Astrocyte of the cerebellum (primary cell): Measurements from ENCODE around the gene XXYLT1.

Source experiments
- DNase-seq: peaks from one replicate; pipeline ENCODE4 v3.0.0-alpha.2; 2011; ENCODE audit warnings: low read depth
- H3K4me3 ChIP-seq: 2 replicates; pipeline ENCODE4 v1.5.1; 2011; ENCODE audit warnings: mild to moderate bottlenecking, low read depth, low read length, moderate library complexity
- in situ Hi-C: cut with HindIII; loops from 2 replicates; pipeline ENCODE4 v1.10.0; 2017; ENCODE audit warnings: low sequenced_read_pairs
- TF ChIP-seq, protein P1 (sequence below): IDR thresholded peaks from 2 replicates; pipeline ENCODE4 v1.5.1; 2012; ENCODE audit warnings: low read length, low read depth, moderate library complexity, mild to moderate bottlenecking; ENCODE audit errors: missing control alignments

XXYLT1 gene

DNA sequence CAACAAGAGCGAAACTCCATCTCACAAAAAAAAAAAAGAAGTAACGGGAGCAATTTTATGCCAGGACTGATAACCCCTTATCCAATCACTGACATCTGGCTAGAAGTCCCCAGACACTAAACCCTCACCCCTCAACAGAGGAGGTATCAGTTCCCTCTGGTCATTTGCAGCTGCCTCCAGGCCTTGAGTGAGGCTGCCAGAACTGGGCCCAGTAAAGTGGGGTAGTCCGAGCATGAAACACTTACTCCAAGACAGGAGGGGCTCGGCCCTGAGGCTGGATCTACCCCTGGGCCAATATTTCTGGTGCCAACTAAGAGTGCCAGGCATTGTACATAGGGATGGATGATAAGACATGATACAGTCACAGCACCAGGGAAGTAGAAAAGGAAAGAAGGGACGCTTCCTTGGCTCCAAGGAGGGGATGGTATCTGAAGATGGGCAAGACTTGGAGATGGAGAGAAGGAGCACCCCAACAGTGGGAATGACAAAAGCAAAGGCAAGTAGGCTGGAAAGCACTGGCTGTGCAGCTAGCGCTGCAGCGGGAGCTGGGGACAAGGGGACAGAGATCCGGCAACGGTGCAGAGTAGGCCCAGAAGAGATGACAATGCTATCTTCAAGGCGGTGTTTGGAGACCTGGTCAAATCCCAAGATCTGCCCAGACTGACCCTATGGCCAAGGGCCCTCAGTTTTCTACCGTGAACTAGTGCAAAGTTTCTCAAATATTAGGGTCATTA, 2.2 kb downstream of the XXYLT1 start:
- no peak for DNase-seq
- in situ Hi-C loops = no loop called here
- no peak overlapping the region for H3K4me3 ChIP-seq

DNA sequence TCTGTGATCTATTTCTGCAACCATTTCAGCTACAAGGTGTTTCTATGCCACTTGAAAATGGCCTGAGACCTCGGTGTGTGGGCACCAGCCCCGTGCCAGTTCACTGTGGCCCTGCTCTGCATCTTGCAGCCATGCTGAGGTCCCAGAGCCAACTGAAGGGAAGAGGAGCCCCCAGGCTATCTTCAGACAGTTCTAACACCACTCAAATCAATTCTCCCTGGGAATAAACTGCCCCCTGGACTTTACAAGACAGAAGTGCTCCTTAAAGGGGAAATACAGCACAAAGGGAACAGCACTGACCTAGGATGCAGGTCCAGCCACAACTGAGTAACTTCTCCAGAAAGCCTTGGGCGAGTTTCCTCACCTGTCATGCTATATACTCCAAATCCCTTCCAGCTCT, 3.9 kb downstream of the XXYLT1 start:
- in situ Hi-C loops = no loop called here
- no peak for DNase-seq
- TF ChIP-seq, protein P1, sequence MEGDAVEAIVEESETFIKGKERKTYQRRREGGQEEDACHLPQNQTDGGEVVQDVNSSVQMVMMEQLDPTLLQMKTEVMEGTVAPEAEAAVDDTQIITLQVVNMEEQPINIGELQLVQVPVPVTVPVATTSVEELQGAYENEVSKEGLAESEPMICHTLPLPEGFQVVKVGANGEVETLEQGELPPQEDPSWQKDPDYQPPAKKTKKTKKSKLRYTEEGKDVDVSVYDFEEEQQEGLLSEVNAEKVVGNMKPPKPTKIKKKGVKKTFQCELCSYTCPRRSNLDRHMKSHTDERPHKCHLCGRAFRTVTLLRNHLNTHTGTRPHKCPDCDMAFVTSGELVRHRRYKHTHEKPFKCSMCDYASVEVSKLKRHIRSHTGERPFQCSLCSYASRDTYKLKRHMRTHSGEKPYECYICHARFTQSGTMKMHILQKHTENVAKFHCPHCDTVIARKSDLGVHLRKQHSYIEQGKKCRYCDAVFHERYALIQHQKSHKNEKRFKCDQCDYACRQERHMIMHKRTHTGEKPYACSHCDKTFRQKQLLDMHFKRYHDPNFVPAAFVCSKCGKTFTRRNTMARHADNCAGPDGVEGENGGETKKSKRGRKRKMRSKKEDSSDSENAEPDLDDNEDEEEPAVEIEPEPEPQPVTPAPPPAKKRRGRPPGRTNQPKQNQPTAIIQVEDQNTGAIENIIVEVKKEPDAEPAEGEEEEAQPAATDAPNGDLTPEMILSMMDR = no peak

More for the DNA sequence above, 2.2 kb downstream of the XXYLT1 start:
- TF ChIP-seq, protein P1 = no peak

DNA sequence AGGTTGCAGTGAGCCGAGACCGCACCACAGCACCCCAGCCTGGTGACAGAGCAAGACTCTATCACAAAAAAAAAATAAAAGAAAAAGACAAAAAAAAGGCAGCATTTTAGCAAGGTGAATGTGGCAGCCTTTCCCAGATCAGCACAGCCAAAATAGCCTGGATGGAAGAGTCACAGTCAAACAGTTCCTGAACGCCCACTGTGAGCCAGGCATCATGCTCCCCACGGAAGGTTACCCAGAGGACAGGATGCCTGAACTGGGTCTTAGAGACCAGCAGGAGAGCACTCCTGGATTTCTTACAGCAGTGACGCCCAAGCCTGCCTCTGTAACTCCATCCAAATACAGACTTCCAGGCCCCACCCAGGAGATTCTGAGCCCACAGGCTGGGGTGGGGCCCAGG, 4.5 kb downstream of the XXYLT1 start:
- no peak for DNase-seq
- TF ChIP-seq, protein P1 = no peak
- no peak overlapping the region for H3K4me3 ChIP-seq
- in situ Hi-C loops = no loop called here

More for the DNA sequence above, 3.9 kb downstream of the XXYLT1 start:
- no peak overlapping the region for H3K4me3 ChIP-seq

DNA sequence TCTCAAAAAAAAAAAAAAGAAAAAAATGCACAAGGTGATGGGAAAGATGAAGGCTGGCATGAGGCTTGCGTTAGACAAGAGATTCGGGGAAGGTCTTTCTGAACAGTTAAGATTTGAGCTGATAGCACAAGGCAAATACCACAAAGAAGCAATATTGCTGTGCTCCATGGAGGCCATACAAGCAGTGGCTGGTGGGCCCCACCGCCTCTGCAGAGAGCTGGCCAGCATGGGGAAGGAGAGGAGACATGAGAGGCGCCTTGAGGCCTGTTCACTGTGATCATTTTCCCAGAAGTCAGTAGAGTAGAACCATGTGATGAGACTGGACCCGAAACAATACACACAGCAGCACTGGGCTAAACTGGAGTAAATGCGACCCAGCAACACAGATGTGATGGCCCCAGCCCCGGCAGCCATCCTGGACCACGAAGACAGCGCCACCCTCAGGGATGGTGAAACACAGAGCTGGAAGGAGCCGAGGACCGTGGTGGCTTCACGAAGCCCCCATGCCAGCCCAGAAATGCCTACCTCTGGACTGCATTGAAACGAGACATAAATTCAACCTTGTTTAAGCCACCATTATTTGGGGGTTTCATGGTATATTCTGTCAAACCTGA, 5.5 kb downstream of the XXYLT1 start:
- in situ Hi-C loops = no loop called here
- TF ChIP-seq, protein P1 = no peak
- no peak overlapping the region for H3K4me3 ChIP-seq
- DNase-seq = no peak

DNA sequence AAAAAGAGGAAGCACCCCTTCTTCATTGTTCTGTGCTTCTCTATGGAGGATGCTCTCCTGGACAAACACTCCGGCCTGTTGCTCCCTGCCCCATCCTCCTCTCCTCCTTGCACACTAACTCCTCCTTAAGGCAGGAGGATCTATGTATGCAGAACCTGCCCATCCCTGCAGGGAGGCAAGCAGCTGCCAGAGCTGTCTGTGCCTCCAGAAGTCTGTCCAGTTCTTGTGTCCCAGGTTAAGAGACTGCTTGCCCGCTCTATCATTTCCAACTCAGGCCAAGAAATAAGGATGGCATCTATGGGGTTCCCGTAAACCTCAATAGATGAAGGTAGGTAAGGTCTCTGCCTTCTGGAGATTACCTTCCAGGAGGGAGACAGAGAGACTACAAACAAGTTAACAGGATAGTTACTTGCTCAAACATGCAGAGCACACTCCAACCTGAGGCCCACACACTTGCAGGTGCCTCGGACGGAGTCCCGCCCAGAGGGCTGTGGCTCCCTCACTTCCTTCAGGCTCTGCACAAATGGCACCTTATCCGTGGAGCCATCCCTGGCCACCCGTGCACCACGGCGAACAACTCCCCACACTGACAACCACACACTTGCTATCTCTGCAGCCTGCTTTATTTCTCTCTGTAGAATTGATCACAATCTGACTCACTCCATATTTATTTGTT, 6.9 kb downstream of the XXYLT1 start:
- in situ Hi-C loops = no loop called here
- no peak overlapping the region for H3K4me3 ChIP-seq
- TF ChIP-seq, protein P1 = no peak
- no peak for DNase-seq

DNA sequence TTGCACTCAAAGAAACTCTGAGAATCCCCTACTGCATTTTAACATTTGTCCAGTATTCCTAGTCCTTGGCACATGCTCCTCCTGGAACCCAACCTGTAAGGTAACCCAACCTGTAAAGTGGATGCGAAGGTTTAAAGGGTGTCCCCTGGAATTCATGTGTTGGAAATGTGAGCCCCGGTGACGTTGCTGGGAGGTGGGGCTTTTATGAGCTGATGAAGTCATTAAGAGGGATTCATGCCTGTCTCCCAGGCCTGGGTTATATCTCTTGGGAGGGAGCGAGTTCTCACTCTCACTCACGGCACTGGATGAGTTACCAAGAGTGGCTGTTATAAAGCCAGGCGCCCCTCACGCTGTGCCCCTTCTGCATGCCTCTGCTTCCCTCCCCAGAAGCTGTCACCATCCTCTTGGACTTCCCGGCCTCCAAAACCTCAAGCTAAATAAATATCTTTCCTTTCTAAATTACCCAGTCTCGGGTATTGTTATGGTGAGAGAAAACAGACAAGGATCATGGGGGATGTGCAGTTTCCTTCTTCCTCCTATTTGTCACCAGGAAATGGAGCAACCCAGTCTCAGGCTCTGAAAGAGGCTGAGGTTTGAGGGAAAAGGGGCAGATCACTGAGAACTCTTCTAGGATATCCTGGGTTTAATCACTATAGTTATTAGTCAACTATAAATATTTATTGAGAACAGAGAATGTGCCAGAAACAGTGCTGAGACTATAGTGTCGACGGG, 7.6 kb downstream of the XXYLT1 start:
- in situ Hi-C loops = no loop called here
- TF ChIP-seq, protein P1 = no peak
- DNase-seq = no peak
- H3K4me3 ChIP-seq = no peak overlapping the region
